GM12878 (cell line): Measurements from ENCODE around the gene RAB26.
"Not testable (repeated sequence)": the region's sequence is repeated elsewhere in the genome, so short reads cannot be mapped to it uniquely, and the experiment has no call there.

Source experiments
- CTCF ChIP-seq, 3 experiments: IDR thresholded peaks in 2 of 3; conservative IDR thresholded peaks in 1 of 3; 2 replicates each; pipeline ENCODE4 v1.5.1; 2011; ENCODE audit warnings: low read depth in 3 of 3, low read length in 3 of 3, mild to moderate bottlenecking in 3 of 3, control low read depth in 2 of 3, moderate library complexity in 2 of 3, inconsistent platforms in 1 of 3, mixed read lengths in 1 of 3; ENCODE audit not compliant: control insufficient read depth in 2 of 3, insufficient read depth in 1 of 3; ENCODE audit errors: extremely low read depth in 1 of 3
- EGR1 ChIP-seq, 2 experiments: IDR thresholded peaks; 1 replicate in 1 of 2; 2 replicates in 1 of 2; pipeline ENCODE4 v1.6.1; 2011 to 2012; ENCODE audit warnings: low read depth in 2 of 2, low read length in 2 of 2, borderline replicate concordance in 1 of 2, mild to moderate bottlenecking in 1 of 2, moderate library complexity in 1 of 2
- ESRRA ChIP-seq: IDR thresholded peaks from 2 replicates; pipeline ENCODE4 v1.6.1; 2012; ENCODE audit warnings: mild to moderate bottlenecking, low read length, improper control_type of control experiment
- EZH2 ChIP-seq: IDR thresholded peaks from 2 replicates; pipeline ENCODE4 v1.6.1; 2012; ENCODE audit warnings: low read depth, mild to moderate bottlenecking, control low read depth, inconsistent platforms, low read length, borderline replicate concordance; ENCODE audit not compliant: control insufficient read depth
- MEF2B ChIP-seq: fragments of 450-650 bp; IDR thresholded peaks from 2 replicates; pipeline ENCODE4 v1.6.1; 2018; ENCODE audit warnings: mild to moderate bottlenecking, moderate library complexity; ENCODE audit not compliant: partially characterized antibody, poor library complexity, severe bottlenecking
- NFYB ChIP-seq: IDR thresholded peaks from 2 replicates; pipeline ENCODE4 v1.6.1; 2011; ENCODE audit warnings: low read depth, mild to moderate bottlenecking, low read length, improper control_type of control experiment, moderate library complexity; ENCODE audit not compliant: insufficient read depth
- POLR2A ChIP-seq: IDR thresholded peaks from 2 replicates; pipeline ENCODE4 v1.6.1; 2011; ENCODE audit warnings: low read depth, mild to moderate bottlenecking, low read length
- STAT3 ChIP-seq: IDR thresholded peaks from 2 replicates; pipeline ENCODE4 v1.6.1; 2011; ENCODE audit warnings: low read depth, low read length, improper control_type of control experiment
- SUPT20H ChIP-seq: IDR thresholded peaks from 2 replicates; pipeline ENCODE4 v1.6.1; 2011; ENCODE audit warnings: low read depth, mild to moderate bottlenecking, low read length, moderate library complexity, borderline replicate concordance; ENCODE audit not compliant: control insufficient read depth
- TAF1 ChIP-seq: IDR thresholded peaks from 2 replicates; pipeline ENCODE4 v1.6.1; 2011; ENCODE audit warnings: mild to moderate bottlenecking, low read depth, low read length, borderline replicate concordance

- not testable (repeated sequence) for TF ChIP-seq CTCF (IDR thresholded peaks at IDR 0.05 in 2 of 3, conservative IDR thresholded peaks at IDR 0.05 in 1 of 3; ENCODE audit: control insufficient read depth in 2 of 3, extremely low read depth in 1 of 3, insufficient read depth in 1 of 3, low read depth in 3 of 3, low read length in 3 of 3); TAF1; EGR1 (IDR thresholded peaks at IDR 0.05; ENCODE audit: borderline replicate concordance in 1 of 2, low read depth in 2 of 2, low read length in 2 of 2); MEF2B; ESRRA; POLR2A; EZH2; STAT3; SUPT20H; NFYB
These were observed 37.4 kb upstream of the RAB26 start for GRCh38 chr16:2111009-2111353.
